Smooth muscle cell (in vitro differentiated cells): Measurements from ENCODE around the gene B9D2. TPM values are rescaled to one million over a fixed set of nuclear protein-coding genes. Genes with fewer than 3 reads are reported as not detected.

Experiments used
- DNase-seq: peaks from one replicate; lab custom pipeline; 2025; ENCODE audit not compliant: unreplicated experiment; lab: John Stamatoyannopoulos, UW
- H2AFZ ChIP-seq: fragments of 200-600 bp; sonication (generic); 2 replicates; pipeline ENCODE4 v1.6.0; 2016; ENCODE audit warnings: antibody characterized with exemption, low read depth, mild to moderate bottlenecking
- H3F3A ChIP-seq: fragments of 200-600 bp; sonication (generic); 2 replicates; pipeline ENCODE4 v1.6.0; 2017; ENCODE audit warnings: antibody characterized with exemption, low read depth
- H3K27ac ChIP-seq: fragments of 200-600 bp; sonication (generic); 2 replicates; pipeline ENCODE4 v1.5.1; 2016; ENCODE audit warnings: low read depth, mild to moderate bottlenecking
- H3K27me3 ChIP-seq: fragments of 200-600 bp; sonication (generic); 2 replicates; pipeline ENCODE4 v1.6.1; 2016; ENCODE audit warnings: low read depth, mild to moderate bottlenecking
- H3K36me3 ChIP-seq: fragments of 200-600 bp; sonication (generic); 2 replicates; pipeline ENCODE4 v1.5.1; 2016; ENCODE audit warnings: low read depth
- H3K4me1 ChIP-seq: fragments of 200-600 bp; sonication (generic); 2 replicates; pipeline ENCODE4 v1.5.1; 2016; ENCODE audit warnings: low read depth
- H3K4me2 ChIP-seq: fragments of 200-600 bp; sonication (generic); 2 replicates; pipeline ENCODE4 v1.6.0; 2016; ENCODE audit warnings: mild to moderate bottlenecking
- H3K4me3 ChIP-seq: fragments of 200-600 bp; sonication (generic); 2 replicates; pipeline ENCODE4 v1.5.1; 2016; ENCODE audit warnings: mild to moderate bottlenecking
- H3K79me2 ChIP-seq: fragments of 200-600 bp; sonication (generic); 2 replicates; pipeline ENCODE4 v1.6.0; 2016; ENCODE audit warnings: low read depth, mild to moderate bottlenecking
- H3K9ac ChIP-seq: fragments of 200-600 bp; sonication (generic); 2 replicates; pipeline ENCODE4 v1.6.0; 2016; ENCODE audit warnings: low read depth
- H3K9me3 ChIP-seq: fragments of 200-600 bp; sonication (generic); replicated peaks from 2 replicates; pipeline ENCODE4 v1.5.1; 2016; ENCODE audit warnings: low read depth
- H4K20me1 ChIP-seq: fragments of 200-600 bp; sonication (generic); 2 replicates; pipeline ENCODE4 v1.6.0; 2016; ENCODE audit warnings: low read depth
- WGBS: methylation state at CpG from one replicate; pipeline ENCODE4 v1.1.7; 2016; ENCODE audit warnings: low lambda C conversion rate; 5-methylcytosine and 5-hydroxymethylcytosine counted together
- polyA plus RNA-seq: library from polyadenylated mRNA; unstranded; fragments of >200 nt; fragmentation: Nextera tagmentation; extraction: Ambion mirVana; gene quantifications from 2 replicates; pipeline ENCODE4 v1.2.1, GENCODE V29; 2016
- total RNA-seq: library from RNA; depleted of rRNA; stranded (reverse); fragments of >200 nt; gene quantifications from 2 replicates; pipeline ENCODE4 v1.2.3, GENCODE V29; 2014
- TF ChIP-seq, protein P1 (sequence below): fragments of 200-600 bp; sonication (generic); IDR thresholded peaks from 2 replicates; pipeline ENCODE4 v1.5.1; 2017; ENCODE audit warnings: borderline replicate concordance, mild to moderate bottlenecking, antibody characterized with exemption; ENCODE audit not compliant: insufficient read depth, poor library complexity, severe bottlenecking

B9D2 gene
- total and polyA plus RNA-seq, 2 experiments from 2014 or later, result 1.6 to 12.2 TPM

DNA sequence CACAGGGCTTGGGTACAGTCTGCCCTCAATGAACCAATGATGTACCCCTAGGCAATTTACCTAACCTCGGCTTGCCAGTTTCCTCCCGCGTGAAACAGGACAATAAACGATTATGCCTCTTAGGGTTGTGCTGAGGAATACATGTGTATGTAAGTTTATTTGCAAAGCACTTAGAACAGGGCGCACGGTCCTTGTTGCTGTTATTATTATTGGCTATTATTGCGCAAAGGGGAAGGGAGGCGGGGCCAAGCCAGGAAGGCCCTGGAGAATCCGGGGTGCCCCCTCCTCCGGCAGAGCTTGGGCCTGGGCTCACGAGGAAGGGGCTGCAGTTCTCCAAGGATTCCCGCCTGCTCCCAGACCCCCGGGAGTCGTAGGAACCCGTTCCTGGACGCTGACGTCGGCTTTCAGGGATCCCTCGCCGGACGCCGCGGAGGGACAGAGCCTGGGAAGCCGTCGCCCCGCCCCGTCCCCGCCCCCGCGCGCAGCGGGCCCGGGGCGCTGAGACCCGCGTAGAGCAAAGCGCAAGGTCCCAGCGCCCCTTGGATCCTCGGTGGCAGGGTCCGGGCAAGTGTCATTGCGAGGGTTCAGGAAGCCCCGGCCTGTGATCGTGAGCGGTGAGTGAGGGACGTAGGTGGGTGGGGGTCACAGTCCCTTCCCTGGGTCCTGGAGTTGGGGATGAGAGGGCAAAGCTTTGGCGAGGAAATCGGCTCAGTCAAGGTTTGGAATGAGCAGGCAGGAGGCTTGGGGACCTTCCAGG lies 12.5 kb upstream of the B9D2 start, which contains the start of gene TMEM91:
Gene TMEM91 (plus strand): TSS at position 293 of the 757 bp plus-strand sequence. CDS start 1,777 bp downstream, outside the sequence.
- DNase-seq, result peak; percentile 10
- H3F3A ChIP-seq, result peaks cover 6% of the 10 kb centered on the region
- WGBS, result 3% methylated on average over 36 of the region's 47 CpGs
- no peaks in the 10 kb centered on the region for H3K4me1 ChIP-seq
- peak within 1 kb of the TSS; percentile 73 for H2AFZ ChIP-seq
- H4K20me1 ChIP-seq, result no peaks in the 10 kb centered on the region
- no peaks in the 10 kb centered on the region for H3K27me3 ChIP-seq
- peak within 1 kb of the TSS; percentile 62 for H3K4me3 ChIP-seq
- peak within 1 kb of the TSS; percentile 61 for H3K9ac ChIP-seq
- H3K4me2 ChIP-seq, result peak within 1 kb of the TSS; percentile 91
- H3K79me2 ChIP-seq, result peaks cover 17% of the 10 kb centered on the region
- TF ChIP-seq, protein P1, sequence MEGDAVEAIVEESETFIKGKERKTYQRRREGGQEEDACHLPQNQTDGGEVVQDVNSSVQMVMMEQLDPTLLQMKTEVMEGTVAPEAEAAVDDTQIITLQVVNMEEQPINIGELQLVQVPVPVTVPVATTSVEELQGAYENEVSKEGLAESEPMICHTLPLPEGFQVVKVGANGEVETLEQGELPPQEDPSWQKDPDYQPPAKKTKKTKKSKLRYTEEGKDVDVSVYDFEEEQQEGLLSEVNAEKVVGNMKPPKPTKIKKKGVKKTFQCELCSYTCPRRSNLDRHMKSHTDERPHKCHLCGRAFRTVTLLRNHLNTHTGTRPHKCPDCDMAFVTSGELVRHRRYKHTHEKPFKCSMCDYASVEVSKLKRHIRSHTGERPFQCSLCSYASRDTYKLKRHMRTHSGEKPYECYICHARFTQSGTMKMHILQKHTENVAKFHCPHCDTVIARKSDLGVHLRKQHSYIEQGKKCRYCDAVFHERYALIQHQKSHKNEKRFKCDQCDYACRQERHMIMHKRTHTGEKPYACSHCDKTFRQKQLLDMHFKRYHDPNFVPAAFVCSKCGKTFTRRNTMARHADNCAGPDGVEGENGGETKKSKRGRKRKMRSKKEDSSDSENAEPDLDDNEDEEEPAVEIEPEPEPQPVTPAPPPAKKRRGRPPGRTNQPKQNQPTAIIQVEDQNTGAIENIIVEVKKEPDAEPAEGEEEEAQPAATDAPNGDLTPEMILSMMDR, result no peak
- no peaks in the 10 kb centered on the region for H3K36me3 ChIP-seq
- H3K9me3 ChIP-seq, result no peaks in the 10 kb centered on the region
- H3K27ac ChIP-seq, result peak within 1 kb of the TSS; percentile 64

DNA sequence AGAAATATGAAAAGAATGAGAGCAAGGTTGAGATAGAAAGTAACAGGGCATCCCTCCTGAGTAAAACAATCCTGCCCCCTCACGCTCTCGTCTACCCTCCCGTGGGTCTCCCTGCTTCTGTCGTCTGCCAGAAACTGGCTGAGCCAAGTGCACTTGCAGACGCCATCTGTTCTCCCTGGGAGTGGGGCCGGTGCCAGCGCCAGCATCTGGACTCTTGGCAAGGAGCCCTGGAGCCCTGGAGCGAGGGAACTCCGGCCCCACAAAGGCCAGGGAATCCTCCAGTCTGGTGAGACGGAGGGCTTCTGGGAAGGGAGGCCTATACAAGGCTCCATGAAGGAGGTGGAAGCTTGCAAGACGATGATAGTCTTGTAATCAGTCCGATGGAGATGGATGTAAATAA lies 10.0 kb upstream of the B9D2 start:
- no peaks in the 10 kb centered on the region for H3K36me3 ChIP-seq
- peak; percentile 44 for DNase-seq
- no peak overlapping the region for H3K4me2 ChIP-seq
- H3K9ac ChIP-seq, result no peak overlapping the region
- no peak overlapping the region for H3K27ac ChIP-seq
- no peak overlapping the region for H2AFZ ChIP-seq
- no peaks in the 10 kb centered on the region for H4K20me1 ChIP-seq
- no peaks in the 10 kb centered on the region for H3K27me3 ChIP-seq
- H3K9me3 ChIP-seq, result no peaks in the 10 kb centered on the region
- H3K4me1 ChIP-seq, result no peaks in the 10 kb centered on the region
- no peak overlapping the region for H3K4me3 ChIP-seq
- no peaks in the 10 kb centered on the region for H3F3A ChIP-seq
- 71% methylated on average over 12 of the region's 12 CpGs for WGBS
- TF ChIP-seq, protein P1, result no peak
- peaks cover 28% of the 10 kb centered on the region for H3K79me2 ChIP-seq

DNA sequence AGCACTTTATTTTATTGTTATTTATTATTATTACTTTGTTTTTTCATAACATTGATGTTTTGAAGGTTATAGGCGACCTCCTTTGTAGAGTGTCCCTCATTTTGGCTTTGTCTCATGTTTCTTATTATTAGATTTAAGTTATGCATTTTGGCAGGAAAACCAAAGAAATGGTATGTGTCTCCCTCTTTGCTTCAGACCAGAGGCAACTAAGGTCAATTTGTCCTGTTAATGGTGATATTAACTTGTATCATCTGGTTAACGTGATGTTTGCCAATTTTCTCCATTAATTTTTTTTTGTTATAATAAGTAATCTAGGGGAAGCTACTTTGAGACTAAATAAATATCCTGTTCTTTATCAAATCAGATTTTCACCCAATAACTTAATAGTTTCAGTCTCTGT lies 8.6 kb upstream of the B9D2 start:
- H3K4me1 ChIP-seq, result no peaks in the 10 kb centered on the region
- TF ChIP-seq, protein P1, result no peak
- no peak overlapping the region for H3K27ac ChIP-seq
- WGBS, result 87% methylated on average over 2 of the region's 2 CpGs
- no peaks in the 10 kb centered on the region for H3K36me3 ChIP-seq
- no peak overlapping the region for H3K9ac ChIP-seq
- H2AFZ ChIP-seq, result no peak overlapping the region
- no peak overlapping the region for H3K4me2 ChIP-seq
- DNase-seq, result no peak
- no peaks in the 10 kb centered on the region for H4K20me1 ChIP-seq
- H3F3A ChIP-seq, result peaks cover 3% of the 10 kb centered on the region
- H3K9me3 ChIP-seq, result no peaks in the 10 kb centered on the region
- H3K4me3 ChIP-seq, result no peak overlapping the region
- no peaks in the 10 kb centered on the region for H3K27me3 ChIP-seq
- H3K79me2 ChIP-seq, result peaks cover 32% of the 10 kb centered on the region
